Panc1 (cell line): ENCODE data around the gene MVK.

Experiments used
- CTCF ChIP-seq: fragments of 450-650 bp; IDR thresholded peaks from 2 replicates; pipeline ENCODE4 v1.5.1; 2017; ENCODE audit warnings: mild to moderate bottlenecking
- REST ChIP-seq, 2 experiments: IDR thresholded peaks; 2 replicates each; pipeline ENCODE4 v1.6.1; 2011 to 2012; ENCODE audit warnings: low read depth in 2 of 2, control low read depth in 1 of 2, low read length in 1 of 2, mild to moderate bottlenecking in 1 of 2, moderate library complexity in 1 of 2; ENCODE audit not compliant: insufficient read depth in 1 of 2
- TCF7L2 ChIP-seq: IDR thresholded peaks from 2 replicates; pipeline ENCODE4 v1.6.1; 2011; ENCODE audit warnings: mild to moderate bottlenecking, low read depth, low read length, inconsistent platforms

- no peak for TF ChIP-seq CTCF
- TF ChIP-seq TCF7L2: no peak
- TF ChIP-seq REST (IDR thresholded peaks at IDR 0.05; ENCODE audit: insufficient read depth in 1 of 2, low read depth in 2 of 2, low read length in 1 of 2): no peak
Measured at GRCh38 chr12:109596418-109597244, 23.0 kb downstream of the MVK start.
